Sigmoid colon (tissue), 7 donors: ENCODE measurements around the gene NTHL1. TPM values are rescaled to one million over a fixed set of nuclear protein-coding genes. Genes with fewer than 3 reads are reported as not detected.
A peak's percentile ranks its signal among the peaks of the same experiment; 100 is the strongest.

Experiments used
- DNase-seq: peaks from one replicate; pipeline ENCODE4 v3.0.0-alpha.2; 2019
- H3K27ac ChIP-seq, 4 donors: fragments of 200-600 bp; sonication (generic); one replicate each; pipeline ENCODE4 v1.5.1; 2016 to 2019; ENCODE audit warnings: mild to moderate bottlenecking in 1 of 4
- H3K27me3 ChIP-seq, 3 donors: fragments of 200-600 bp; sonication (generic); one replicate each; pipeline ENCODE4 v1.5.1; 2019; ENCODE audit warnings: mild to moderate bottlenecking in 1 of 3
- H3K36me3 ChIP-seq, 4 donors: fragments of 200-600 bp; sonication (generic); one replicate each; pipeline ENCODE4 v1.5.1; 2016 to 2019
- H3K4me1 ChIP-seq, 4 donors: fragments of 200-600 bp; sonication (generic); one replicate each; pipeline ENCODE4 v1.5.1; 2017 to 2019
- H3K4me3 ChIP-seq, 4 donors: fragments of 200-600 bp; sonication (generic); one replicate each; pipeline ENCODE4 v1.5.1; 2017 to 2019; ENCODE audit warnings: mild to moderate bottlenecking in 2 of 4, moderate library complexity in 1 of 4
- H3K9me3 ChIP-seq, 4 donors: fragments of 200-600 bp in 3 of 4; sonication (generic) in 3 of 4; one replicate each; pipeline versions ENCODE4 v1.5.1 to v1.6.1; 2013 to 2019
- CTCF ChIP-seq, 4 experiments: fragments of 450-650 bp in 3 of 4; fragments of 200-600 bp in 1 of 4; IDR thresholded peaks; one replicate each; pipeline ENCODE4 v1.5.1; 2016 to 2019; ENCODE audit warnings: antibody characterized with exemption in 4 of 4, mild to moderate bottlenecking in 3 of 4, moderate library complexity in 2 of 4
- EP300 ChIP-seq, 4 donors: sonication (generic); formaldehyde crosslinking; IDR thresholded peaks; one replicate each; pipeline ENCODE4 v1.6.1; 2017; ENCODE audit warnings: antibody characterized with exemption in 4 of 4
- POLR2A ChIP-seq, 2 donors: fragments of 450-650 bp; IDR thresholded peaks; one replicate each; pipeline ENCODE4 v1.6.1; 2016; ENCODE audit warnings: antibody characterized with exemption in 2 of 2, mild to moderate bottlenecking in 2 of 2, moderate library complexity in 2 of 2
- POLR2AphosphoS5 ChIP-seq, 4 donors: sonication (generic); formaldehyde crosslinking; IDR thresholded peaks; one replicate each; pipeline ENCODE4 v1.6.1; 2017; ENCODE audit warnings: antibody characterized with exemption in 4 of 4
- WGBS, 2 donors: extraction: QIAGEN DNeasy Blood & Tissue Kit; methylation state at CpG; one replicate each; pipeline ENCODE4 v1.1.7; 2013; 5-methylcytosine and 5-hydroxymethylcytosine counted together
- intact Hi-C: fragments of 100-400 bp; cut with DNase I; formaldehyde crosslinking; loops from one replicate; pipeline ENCODE4 v1.15.1; 2023
- polyA plus RNA-seq, 3 donors: library from polyadenylated mRNA; stranded (reverse); fragments of 200-250 nt; gene quantifications; one replicate each; pipeline ENCODE4 v1.2.3, GENCODE V29; 2013
- total RNA-seq, 4 donors: library from RNA; depleted of rRNA; stranded (reverse); fragments of >200 nt; gene quantifications; one replicate each; pipeline ENCODE4 v1.1.0, GENCODE V29; 2016
- donor health status: healthy with polysubstance abuse.
- donor health status: Bipolar disorder and iron deficiency.
- donor health status: healthy.

The NTHL1 gene
- total RNA-seq (10 to 100 TPM; 18.4 to 33.8 (median 25.6) TPM), polyA plus RNA-seq (10 to 100 TPM; 20.4 to 44.5 (median 35.6) TPM)

- H3K27ac ChIP-seq, result peak within 1 kb of the TSS; percentile 79 to 84 (median 82)
- 0% methylated on average over 81 of the region's 81 CpGs for WGBS, 2 donors
- intact Hi-C loops, result loop anchor here (2.0 kb wide), 1 partner anchor 21 kb away; the partner anchor contains the start of gene NHERF2
- H3K9me3 ChIP-seq, result no peaks in the 10 kb centered on the region
- H3K4me1 ChIP-seq, result peaks cover 0 to 37% (median 30%) of the 10 kb centered on the region in 4 donors
- DNase-seq, result peak; percentile 98
- H3K27me3 ChIP-seq, result no peaks in the 10 kb centered on the region
- peak within 1 kb of the TSS; percentile 87 to 95 (median 92) for H3K4me3 ChIP-seq
- no peak for TF ChIP-seq EP300 (IDR thresholded peaks at IDR 0.05)
- TF ChIP-seq POLR2A (IDR thresholded peaks at IDR 0.05), result no peak
- TF ChIP-seq POLR2AphosphoS5 (IDR thresholded peaks at IDR 0.05), result peak in 3 of 4 donors; percentile 43 to 78 (median 45)
- peak in 3 of 4 experiments; percentile 29 to 48 (median 31) for TF ChIP-seq CTCF (IDR thresholded peaks at IDR 0.05)
- H3K36me3 ChIP-seq, result peaks cover 9 to 40% (median 14%) of the 10 kb centered on the region in 4 donors
Observed at GRCh38 chr16:2047330-2048115, at the start of gene NTHL1, which contains the start of gene TSC2. Gene NTHL1, minus strand, starts transcription at chr16:2047834. Its CDS starts 11 bp downstream, at chr16:2047823. Gene TSC2, plus strand, starts transcription at chr16:2047985. Its CDS starts 631 bp downstream, at chr16:2048616.

- H3K27ac ChIP-seq, result peak overlapping the region in 1 of 4 donors; percentile 25
- H3K4me1 ChIP-seq, result peaks cover 0 to 18% (median 13%) of the 10 kb centered on the region in 4 donors
- no peak for TF ChIP-seq EP300 (IDR thresholded peaks at IDR 0.05)
- no peak for TF ChIP-seq POLR2A (IDR thresholded peaks at IDR 0.05)
- peak in 1 of 4 donors; percentile 8 for TF ChIP-seq POLR2AphosphoS5 (IDR thresholded peaks at IDR 0.05)
- H3K36me3 ChIP-seq, result peaks cover 67 to 90% (median 80%) of the 10 kb centered on the region in 4 donors
- WGBS, 2 donors, result 81 to 88% methylated on average over 25 of the region's 25 CpGs
- no peaks in the 10 kb centered on the region for H3K27me3 ChIP-seq
- no peak overlapping the region for H3K4me3 ChIP-seq
- no peak for DNase-seq
- intact Hi-C loops, result no loop called here
- no peaks in the 10 kb centered on the region for H3K9me3 ChIP-seq
Observed at GRCh38 chr16:2096853-2097595, 49.4 kb upstream of the NTHL1 start.

- peak overlapping the region in 1 of 4 donors; percentile 10 for H3K27ac ChIP-seq
- no peaks in the 10 kb centered on the region for H3K27me3 ChIP-seq
- intact Hi-C loops, result no loop called here
- no peaks in the 10 kb centered on the region for H3K9me3 ChIP-seq
- peaks cover 69 to 89% (median 80%) of the 10 kb centered on the region in 4 donors for H3K36me3 ChIP-seq
- no peak overlapping the region for H3K4me3 ChIP-seq
- no peak for DNase-seq
- peaks cover 0 to 25% (median 22%) of the 10 kb centered on the region in 4 donors for H3K4me1 ChIP-seq
- 96 to 97% methylated on average over 23 of the region's 23 CpGs for WGBS, 2 donors
- TF ChIP-seq POLR2A (IDR thresholded peaks at IDR 0.05) (no peak), CTCF (IDR thresholded peaks at IDR 0.05) (no peak), EP300 (IDR thresholded peaks at IDR 0.05) (no peak), POLR2AphosphoS5 (IDR thresholded peaks at IDR 0.05) (no peak)
Observed at GRCh38 chr16:2095918-2096582, 48.4 kb upstream of the NTHL1 start.

- Histone ChIP-seq H3K27me3 (no peaks in the 10 kb centered on the region), H3K4me1 (peaks cover 0 to 25% (median 22%) of the 10 kb centered on the region in 4 donors), H3K4me3 (no peak overlapping the region), H3K9me3 (no peaks in the 10 kb centered on the region), H3K27ac (peak overlapping the region in 1 of 4 donors; percentile 10), H3K36me3 (peaks cover 67 to 88% (median 79%) of the 10 kb centered on the region in 4 donors)
- no peak for TF ChIP-seq POLR2A (IDR thresholded peaks at IDR 0.05)
- TF ChIP-seq POLR2AphosphoS5 (IDR thresholded peaks at IDR 0.05), result no peak
- TF ChIP-seq EP300 (IDR thresholded peaks at IDR 0.05), result no peak
- no peak for TF ChIP-seq CTCF (IDR thresholded peaks at IDR 0.05)
- no peak for DNase-seq
- 96 to 98% methylated on average over 26 of the region's 26 CpGs for WGBS, 2 donors
- intact Hi-C loops, result no loop called here
Observed at GRCh38 chr16:2095315-2095853, 47.8 kb upstream of the NTHL1 start.
